Measurements from ENCODE around the gene RASGEF1B.

DNA sequence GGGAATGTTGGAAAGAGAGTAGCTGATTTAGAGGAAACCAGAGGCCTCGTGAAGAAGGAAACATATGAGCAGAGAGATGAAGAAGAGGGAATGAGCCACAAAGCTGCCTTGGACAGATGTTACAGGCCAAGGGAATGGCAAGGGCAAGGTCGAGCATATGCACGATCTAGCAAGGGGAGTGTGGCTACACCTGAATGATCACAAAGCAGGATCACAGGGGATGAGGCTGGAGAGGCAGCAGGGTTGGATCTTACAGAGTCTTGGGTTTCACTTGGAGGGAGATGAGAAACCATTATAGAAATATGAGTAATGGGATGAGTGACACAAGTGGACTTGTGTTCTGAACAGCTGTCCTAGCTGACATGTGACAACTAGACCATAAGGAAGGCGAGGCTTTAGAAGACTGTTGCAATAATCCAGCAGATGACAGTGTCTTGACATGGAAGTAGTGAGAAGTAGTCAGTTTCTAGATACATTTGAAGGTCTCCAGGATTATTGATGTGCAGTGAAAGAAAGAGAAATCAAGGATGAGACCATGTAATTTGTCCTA, 58.7 kb downstream of the RASGEF1B start:
- no peak for TF ChIP-seq EZH2 (IDR thresholded peaks at IDR 0.05; ENCODE audit: borderline replicate concordance, low read depth, low read length, severe bottlenecking)
- TF ChIP-seq, protein P1, sequence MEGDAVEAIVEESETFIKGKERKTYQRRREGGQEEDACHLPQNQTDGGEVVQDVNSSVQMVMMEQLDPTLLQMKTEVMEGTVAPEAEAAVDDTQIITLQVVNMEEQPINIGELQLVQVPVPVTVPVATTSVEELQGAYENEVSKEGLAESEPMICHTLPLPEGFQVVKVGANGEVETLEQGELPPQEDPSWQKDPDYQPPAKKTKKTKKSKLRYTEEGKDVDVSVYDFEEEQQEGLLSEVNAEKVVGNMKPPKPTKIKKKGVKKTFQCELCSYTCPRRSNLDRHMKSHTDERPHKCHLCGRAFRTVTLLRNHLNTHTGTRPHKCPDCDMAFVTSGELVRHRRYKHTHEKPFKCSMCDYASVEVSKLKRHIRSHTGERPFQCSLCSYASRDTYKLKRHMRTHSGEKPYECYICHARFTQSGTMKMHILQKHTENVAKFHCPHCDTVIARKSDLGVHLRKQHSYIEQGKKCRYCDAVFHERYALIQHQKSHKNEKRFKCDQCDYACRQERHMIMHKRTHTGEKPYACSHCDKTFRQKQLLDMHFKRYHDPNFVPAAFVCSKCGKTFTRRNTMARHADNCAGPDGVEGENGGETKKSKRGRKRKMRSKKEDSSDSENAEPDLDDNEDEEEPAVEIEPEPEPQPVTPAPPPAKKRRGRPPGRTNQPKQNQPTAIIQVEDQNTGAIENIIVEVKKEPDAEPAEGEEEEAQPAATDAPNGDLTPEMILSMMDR (IDR thresholded peaks at IDR 0.05; ENCODE audit: extremely low read depth in 1 of 2, insufficient read depth in 1 of 2, low read depth in 1 of 2, low read length in 2 of 2): no peak
- no peak for TF ChIP-seq POLR2AphosphoS5 (IDR thresholded peaks at IDR 0.05; ENCODE audit: insufficient read depth, low read depth, low read length)
- TF ChIP-seq, protein P2, sequence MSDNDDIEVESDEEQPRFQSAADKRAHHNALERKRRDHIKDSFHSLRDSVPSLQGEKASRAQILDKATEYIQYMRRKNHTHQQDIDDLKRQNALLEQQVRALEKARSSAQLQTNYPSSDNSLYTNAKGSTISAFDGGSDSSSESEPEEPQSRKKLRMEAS (IDR thresholded peaks at IDR 0.05; ENCODE audit: insufficient read depth, insufficient read length): no peak

Data from endothelial cell of umbilical vein (primary cell).